ENCODE measurements around the gene DOK5. TPM values are rescaled to one million over a fixed set of nuclear protein-coding genes. Genes with fewer than 3 reads are reported as not detected.

The DOK5 gene
- total and polyA plus RNA-seq, 9 of the 15 experiments (the other 6 are each of a cell fraction or from before 2014, with no cell fraction given): not detected

GRCh38 chr20:54433636-54434035 is 41.8 kb upstream of the DOK5 start:
- DNase-seq (ENCODE audit: extremely low read depth in 1 of 4, low spot score in 3 of 4) (no peak), ATAC-seq (no peak), FAIRE-seq (no peak)
- Histone ChIP-seq H3K36me3 (ENCODE audit: control insufficient read depth, insufficient read depth, low read length) (no peaks in the 10 kb centered on the region), H3K27ac (ENCODE audit: extremely low read depth, low read depth, low read length) (no peak overlapping the region), H4K20me1 (replicated peaks; ENCODE audit: control insufficient read depth, insufficient read depth, low read length) (no peaks in the 10 kb centered on the region), H3K9me1 (ENCODE audit: control insufficient read depth, insufficient read depth, low read length) (no peaks in the 10 kb centered on the region), H3K4me1 (replicated peaks in 1 of 2; ENCODE audit: control insufficient read depth in 2 of 2, insufficient read depth in 2 of 2, low read length in 2 of 2) (no peaks in the 10 kb centered on the region), H2AFZ (ENCODE audit: low read depth, low read length) (no peak overlapping the region), H3K79me2 (ENCODE audit: control insufficient read depth, insufficient read depth, low read length) (no peaks in the 10 kb centered on the region), H3K4me3 (no peak overlapping the region), H3K9ac (ENCODE audit: insufficient read depth in 1 of 2, low read depth in 2 of 2, low read length in 2 of 2) (no peak overlapping the region), H3K9me3 (replicated peaks; ENCODE audit: control insufficient read depth, insufficient read depth, low read depth, low read length) (no peaks in the 10 kb centered on the region), H3K4me2 (ENCODE audit: insufficient read depth, low read length) (no peak overlapping the region), H3K27me3 (ENCODE audit: control insufficient read depth in 2 of 2, insufficient read depth in 2 of 2, low read length in 2 of 2) (no peaks in the 10 kb centered on the region)
- CTCF ChIA-PET (ENCODE audit: low intra/inter-chr PET ratio): no interaction called here
- BruUV-seq (replicated peaks): no TSS peak
- TF ChIP-seq, protein P1, sequence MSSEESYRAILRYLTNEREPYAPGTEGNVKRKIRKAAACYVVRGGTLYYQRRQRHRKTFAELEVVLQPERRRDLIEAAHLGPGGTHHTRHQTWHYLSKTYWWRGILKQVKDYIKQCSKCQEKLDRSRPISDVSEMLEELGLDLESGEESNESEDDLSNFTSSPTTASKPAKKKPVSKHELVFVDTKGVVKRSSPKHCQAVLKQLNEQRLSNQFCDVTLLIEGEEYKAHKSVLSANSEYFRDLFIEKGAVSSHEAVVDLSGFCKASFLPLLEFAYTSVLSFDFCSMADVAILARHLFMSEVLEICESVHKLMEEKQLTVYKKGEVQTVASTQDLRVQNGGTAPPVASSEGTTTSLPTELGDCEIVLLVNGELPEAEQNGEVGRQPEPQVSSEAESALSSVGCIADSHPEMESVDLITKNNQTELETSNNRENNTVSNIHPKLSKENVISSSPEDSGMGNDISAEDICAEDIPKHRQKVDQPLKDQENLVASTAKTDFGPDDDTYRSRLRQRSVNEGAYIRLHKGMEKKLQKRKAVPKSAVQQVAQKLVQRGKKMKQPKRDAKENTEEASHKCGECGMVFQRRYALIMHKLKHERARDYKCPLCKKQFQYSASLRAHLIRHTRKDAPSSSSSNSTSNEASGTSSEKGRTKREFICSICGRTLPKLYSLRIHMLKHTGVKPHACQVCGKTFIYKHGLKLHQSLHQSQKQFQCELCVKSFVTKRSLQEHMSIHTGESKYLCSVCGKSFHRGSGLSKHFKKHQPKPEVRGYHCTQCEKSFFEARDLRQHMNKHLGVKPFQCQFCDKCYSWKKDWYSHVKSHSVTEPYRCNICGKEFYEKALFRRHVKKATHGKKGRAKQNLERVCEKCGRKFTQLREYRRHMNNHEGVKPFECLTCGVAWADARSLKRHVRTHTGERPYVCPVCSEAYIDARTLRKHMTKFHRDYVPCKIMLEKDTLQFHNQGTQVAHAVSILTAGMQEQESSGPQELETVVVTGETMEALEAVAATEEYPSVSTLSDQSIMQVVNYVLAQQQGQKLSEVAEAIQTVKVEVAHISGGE (CRISPR knock-in tag; IDR thresholded peaks at IDR 0.05): peak in 1 of 3 experiments; percentile 46; a peak in 2 of 6 replicates
- TF ChIP-seq OTX1 (CRISPR knock-in tag; IDR thresholded peaks at IDR 0.05): no peak
- TF ChIP-seq GABPA (tag; conservative IDR thresholded peaks at IDR 0.05; ENCODE audit: low read depth): no peak
- no peak for TF ChIP-seq VEZF1 (CRISPR knock-in tag; IDR thresholded peaks at IDR 0.05)
- no peak for TF ChIP-seq E2F3 (CRISPR knock-in tag; IDR thresholded peaks at IDR 0.05)
- no peak for TF ChIP-seq XRCC4 (IDR thresholded peaks at IDR 0.05; ENCODE audit: extremely low read depth, insufficient read depth, insufficient read length)
- POLR2A ChIA-PET: no interaction called here
- intact Hi-C loops (cut with micrococcal nuclease) (no loop called here), in situ Hi-C loops (cut with MboI) (no loop called here)
- 0% methylated on average over 9 of the region's 9 CpGs for WGBS (ENCODE audit: insufficient coverage, low coverage, missing lambda C conversion rate)

All from K562 (cell line).